MM.1S (cell line): ENCODE data around the gene PLEKHA7.

Experiments used
- DNase-seq: peaks from one replicate; pipeline ENCODE4 v3.0.0-alpha.2; 2015
- H2AFZ ChIP-seq: fragments of 300-600 bp; sonication (generic); 2 replicates; pipeline ENCODE4 v1.6.0; 2016; ENCODE audit warnings: antibody characterized with exemption, low read length
- H3F3A ChIP-seq: fragments of 300-600 bp; sonication (generic); 2 replicates; pipeline ENCODE4 v1.6.1; 2016; ENCODE audit warnings: mild to moderate bottlenecking, antibody characterized with exemption, low read length, moderate library complexity, mixed read lengths; ENCODE audit not compliant: insufficient read depth
- H3K27ac ChIP-seq: fragments of 300-600 bp; sonication (generic); 2 replicates; pipeline ENCODE4 v1.5.1; 2016; ENCODE audit warnings: mild to moderate bottlenecking, low read length
- H3K27me3 ChIP-seq: fragments of 300-600 bp; sonication (generic); replicated peaks from 2 replicates; pipeline ENCODE4 v1.6.0; 2016; ENCODE audit warnings: low read length; ENCODE audit not compliant: insufficient read depth
- H3K36me3 ChIP-seq: fragments of 300-600 bp; sonication (generic); replicated peaks from 2 replicates; pipeline ENCODE4 v1.6.1; 2016; ENCODE audit warnings: mild to moderate bottlenecking, low read length, mixed read lengths; ENCODE audit not compliant: insufficient read depth
- H3K4me1 ChIP-seq: fragments of 300-600 bp; sonication (generic); 2 replicates; pipeline ENCODE4 v1.6.1; 2016; ENCODE audit warnings: low read length, mixed read lengths
- H3K4me2 ChIP-seq: fragments of 300-600 bp; sonication (generic); 2 replicates; pipeline ENCODE4 v1.6.0; 2016; ENCODE audit warnings: low read depth, low read length
- H3K4me3 ChIP-seq: fragments of 300-600 bp; sonication (generic); 2 replicates; pipeline ENCODE4 v1.5.1; 2016; ENCODE audit warnings: low read length, mixed read lengths
- H3K79me2 ChIP-seq: fragments of 300-600 bp; sonication (generic); 2 replicates; pipeline ENCODE4 v1.6.1; 2016; ENCODE audit warnings: mixed run types, low read length, mixed read lengths
- H3K9ac ChIP-seq: fragments of 300-600 bp; sonication (generic); 2 replicates; pipeline ENCODE4 v1.6.1; 2016; ENCODE audit warnings: low read length, mixed read lengths
- H3K9me2 ChIP-seq: fragments of 300-600 bp; sonication (generic); replicated peaks from 2 replicates; pipeline ENCODE4 v1.6.1; 2016; ENCODE audit warnings: mild to moderate bottlenecking, low read length, mixed read lengths; ENCODE audit not compliant: insufficient read depth
- H3K9me3 ChIP-seq: fragments of 300-600 bp; sonication (generic); replicated peaks from 2 replicates; pipeline ENCODE4 v1.6.1; 2016; ENCODE audit warnings: mild to moderate bottlenecking, low read length, mixed read lengths; ENCODE audit not compliant: insufficient read depth
- H4K20me1 ChIP-seq: fragments of 300-600 bp; sonication (generic); 2 replicates; pipeline ENCODE4 v1.6.1; 2016; ENCODE audit warnings: mild to moderate bottlenecking, low read length, moderate library complexity, mixed read lengths; ENCODE audit not compliant: insufficient read depth
- EZH2 ChIP-seq: fragments of 300-600 bp; sonication (generic); optimal IDR thresholded peaks from 2 replicates; pipeline ENCODE3; 2017; ENCODE audit warnings: low read depth, mild to moderate bottlenecking, antibody characterized with exemption, low read length, mixed read lengths
- EZH2phosphoT487 ChIP-seq: fragments of 300-600 bp; sonication (generic); IDR thresholded peaks from 2 replicates; pipeline ENCODE4 v1.6.1; 2018; ENCODE audit warnings: antibody characterized with exemption, low read length
- TF ChIP-seq, protein P1 (sequence below): fragments of 300-600 bp; sonication (generic); IDR thresholded peaks from 2 replicates; pipeline ENCODE4 v1.5.1; 2016; ENCODE audit warnings: antibody characterized with exemption, low read length, mixed read lengths

Gene PLEKHA7

DNA sequence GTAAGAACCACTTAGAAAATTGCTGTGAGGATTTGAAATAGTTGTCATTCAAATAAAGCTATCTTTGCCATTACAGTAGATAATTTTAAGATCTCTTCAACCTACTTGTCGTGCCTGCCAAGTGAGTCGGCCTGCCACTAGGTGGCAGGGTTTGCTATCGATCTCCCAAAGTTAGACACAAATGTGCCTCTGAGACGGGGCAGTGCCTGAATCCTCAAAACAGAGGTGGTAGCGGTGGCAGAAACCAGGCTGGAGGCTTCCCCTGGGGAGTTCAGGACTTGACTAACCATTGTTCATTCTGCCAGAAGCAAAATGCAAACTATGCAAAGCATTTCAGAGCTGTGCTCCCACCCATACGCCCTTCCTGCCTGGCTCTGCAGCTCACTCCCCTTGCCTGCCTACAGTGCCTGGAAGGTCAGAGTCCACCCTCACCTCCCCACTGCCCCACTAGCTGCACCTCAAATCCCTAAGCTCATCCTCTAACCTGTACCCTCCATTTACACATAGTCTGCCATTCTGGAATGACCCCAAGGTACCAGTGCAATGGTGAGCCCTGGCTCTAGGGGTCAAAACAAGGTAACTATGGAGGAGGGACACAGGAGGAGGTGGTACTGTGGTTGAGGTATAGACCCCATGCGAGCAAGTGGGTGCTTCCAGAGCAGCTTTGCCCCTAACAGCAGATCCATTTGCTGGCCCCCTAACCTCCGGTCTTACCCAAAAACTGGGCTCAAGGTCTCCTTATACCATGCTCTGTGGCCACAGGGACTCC is 193.7 kb downstream of the PLEKHA7 start:
- H4K20me1 ChIP-seq: no peaks in the 10 kb centered on the region
- H3F3A ChIP-seq: no peaks in the 10 kb centered on the region
- H3K79me2 ChIP-seq: no peaks in the 10 kb centered on the region
- TF ChIP-seq EZH2 (no peak), EZH2phosphoT487 (no peak)
- TF ChIP-seq, protein P1, sequence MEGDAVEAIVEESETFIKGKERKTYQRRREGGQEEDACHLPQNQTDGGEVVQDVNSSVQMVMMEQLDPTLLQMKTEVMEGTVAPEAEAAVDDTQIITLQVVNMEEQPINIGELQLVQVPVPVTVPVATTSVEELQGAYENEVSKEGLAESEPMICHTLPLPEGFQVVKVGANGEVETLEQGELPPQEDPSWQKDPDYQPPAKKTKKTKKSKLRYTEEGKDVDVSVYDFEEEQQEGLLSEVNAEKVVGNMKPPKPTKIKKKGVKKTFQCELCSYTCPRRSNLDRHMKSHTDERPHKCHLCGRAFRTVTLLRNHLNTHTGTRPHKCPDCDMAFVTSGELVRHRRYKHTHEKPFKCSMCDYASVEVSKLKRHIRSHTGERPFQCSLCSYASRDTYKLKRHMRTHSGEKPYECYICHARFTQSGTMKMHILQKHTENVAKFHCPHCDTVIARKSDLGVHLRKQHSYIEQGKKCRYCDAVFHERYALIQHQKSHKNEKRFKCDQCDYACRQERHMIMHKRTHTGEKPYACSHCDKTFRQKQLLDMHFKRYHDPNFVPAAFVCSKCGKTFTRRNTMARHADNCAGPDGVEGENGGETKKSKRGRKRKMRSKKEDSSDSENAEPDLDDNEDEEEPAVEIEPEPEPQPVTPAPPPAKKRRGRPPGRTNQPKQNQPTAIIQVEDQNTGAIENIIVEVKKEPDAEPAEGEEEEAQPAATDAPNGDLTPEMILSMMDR: peak; percentile 91
- H3K4me2 ChIP-seq: no peak overlapping the region
- H2AFZ ChIP-seq: no peak overlapping the region
- no peaks in the 10 kb centered on the region for H3K9me2 ChIP-seq
- H3K36me3 ChIP-seq: no peaks in the 10 kb centered on the region; the same call in 1 of the 2 replicates
- peak; percentile 79 for DNase-seq
- H3K9ac ChIP-seq: no peak overlapping the region
- no peaks in the 10 kb centered on the region for H3K27me3 ChIP-seq
- H3K4me3 ChIP-seq: no peak overlapping the region
- no peaks in the 10 kb centered on the region for H3K9me3 ChIP-seq
- H3K4me1 ChIP-seq: no peaks in the 10 kb centered on the region
- H3K27ac ChIP-seq: no peak overlapping the region

DNA sequence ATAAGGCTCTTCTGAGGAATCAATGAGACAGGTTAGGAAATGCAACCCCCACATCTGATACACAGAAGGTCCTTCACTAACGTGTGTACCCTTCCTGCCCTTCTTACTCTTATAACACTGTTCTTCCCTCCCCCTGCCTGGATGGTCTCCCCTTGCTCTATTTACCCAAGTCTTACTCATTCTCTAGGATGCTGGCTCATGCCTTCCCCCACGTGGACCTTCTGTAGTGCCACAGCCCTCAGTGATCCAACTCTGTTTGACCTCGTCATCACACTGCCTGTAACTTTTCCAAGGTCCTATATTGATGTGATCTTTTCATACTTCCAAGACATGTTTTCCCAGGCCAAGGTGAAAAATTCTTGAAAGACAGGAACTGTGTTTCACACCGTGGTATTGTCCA is 195.9 kb downstream of the PLEKHA7 start:
- H3K9me3 ChIP-seq: no peaks in the 10 kb centered on the region
- no peaks in the 10 kb centered on the region for H3K27me3 ChIP-seq
- H3K4me1 ChIP-seq: no peaks in the 10 kb centered on the region
- no peaks in the 10 kb centered on the region; the same call in 1 of the 2 replicates for H3K36me3 ChIP-seq
- H3K79me2 ChIP-seq: no peaks in the 10 kb centered on the region
- no peaks in the 10 kb centered on the region for H3F3A ChIP-seq
- no peak overlapping the region for H3K4me2 ChIP-seq
- H3K9ac ChIP-seq: no peak overlapping the region
- H2AFZ ChIP-seq: no peak overlapping the region
- H3K9me2 ChIP-seq: no peaks in the 10 kb centered on the region
- no peak overlapping the region for H3K4me3 ChIP-seq
- H3K27ac ChIP-seq: no peak overlapping the region
- no peaks in the 10 kb centered on the region for H4K20me1 ChIP-seq
- no peak for TF ChIP-seq EZH2phosphoT487
- no peak for TF ChIP-seq EZH2
- DNase-seq: no peak

- no peaks in the 10 kb centered on the region for H3K4me1 ChIP-seq
- H3K4me2 ChIP-seq: no peak overlapping the region
- no peaks in the 10 kb centered on the region for H4K20me1 ChIP-seq
- DNase-seq: no peak
- H3K27me3 ChIP-seq: no peaks in the 10 kb centered on the region
- H3K79me2 ChIP-seq: no peaks in the 10 kb centered on the region
- H3F3A ChIP-seq: no peaks in the 10 kb centered on the region
- no peak overlapping the region for H3K4me3 ChIP-seq
- H3K9ac ChIP-seq: no peak overlapping the region
- TF ChIP-seq EZH2phosphoT487 (no peak), EZH2 (no peak)
- TF ChIP-seq, protein P1: no peak
- no peaks in the 10 kb centered on the region for H3K9me2 ChIP-seq
- H2AFZ ChIP-seq: no peak overlapping the region
- no peaks in the 10 kb centered on the region for H3K9me3 ChIP-seq
- no peak overlapping the region for H3K27ac ChIP-seq
- H3K36me3 ChIP-seq: no peaks in the 10 kb centered on the region; the same call in 1 of the 2 replicates
Observed at GRCh38 chr11:16817351-16817750, 196.9 kb downstream of the PLEKHA7 start.
